ENCODE data around the gene CACNA1I.

- TF ChIP-seq, protein P1, sequence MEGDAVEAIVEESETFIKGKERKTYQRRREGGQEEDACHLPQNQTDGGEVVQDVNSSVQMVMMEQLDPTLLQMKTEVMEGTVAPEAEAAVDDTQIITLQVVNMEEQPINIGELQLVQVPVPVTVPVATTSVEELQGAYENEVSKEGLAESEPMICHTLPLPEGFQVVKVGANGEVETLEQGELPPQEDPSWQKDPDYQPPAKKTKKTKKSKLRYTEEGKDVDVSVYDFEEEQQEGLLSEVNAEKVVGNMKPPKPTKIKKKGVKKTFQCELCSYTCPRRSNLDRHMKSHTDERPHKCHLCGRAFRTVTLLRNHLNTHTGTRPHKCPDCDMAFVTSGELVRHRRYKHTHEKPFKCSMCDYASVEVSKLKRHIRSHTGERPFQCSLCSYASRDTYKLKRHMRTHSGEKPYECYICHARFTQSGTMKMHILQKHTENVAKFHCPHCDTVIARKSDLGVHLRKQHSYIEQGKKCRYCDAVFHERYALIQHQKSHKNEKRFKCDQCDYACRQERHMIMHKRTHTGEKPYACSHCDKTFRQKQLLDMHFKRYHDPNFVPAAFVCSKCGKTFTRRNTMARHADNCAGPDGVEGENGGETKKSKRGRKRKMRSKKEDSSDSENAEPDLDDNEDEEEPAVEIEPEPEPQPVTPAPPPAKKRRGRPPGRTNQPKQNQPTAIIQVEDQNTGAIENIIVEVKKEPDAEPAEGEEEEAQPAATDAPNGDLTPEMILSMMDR (IDR thresholded peaks at IDR 0.05; ENCODE audit: poor library complexity), result no peak
- TF ChIP-seq EZH2phosphoT487 (IDR thresholded peaks at IDR 0.05; ENCODE audit: low read depth, severe bottlenecking, unreplicated experiment), result no peak
- TF ChIP-seq EZH2 (IDR thresholded peaks at IDR 0.05; ENCODE audit: borderline replicate concordance), result no peak
Observed at GRCh38 chr22:39683639-39684038, 113.1 kb downstream of the CACNA1I start.
